ENCODE data around the gene LRRC58. TPM values are rescaled to one million over a fixed set of nuclear protein-coding genes. Genes with fewer than 3 reads are reported as not detected.
A peak's percentile ranks its signal among the peaks of the same experiment; 100 is the strongest.

LRRC58 gene
- total RNA-seq, result 10 to 100 TPM; 12.8 to 40.4 (median 17.4) TPM
- 1 to 10 TPM; 4.6 to 5.3 (median 5.3) TPM for polyA plus RNA-seq
- long read RNA-seq, donor 1, full-length matches to known transcripts, result 3 of 3 reads
- long read RNA-seq, donor 1, partial matches to known transcripts, result 0 of 3 reads
- long read RNA-seq, donor 1, other reads (novel, unspliced or antisense), result 0 of 3 reads
- long read RNA-seq, donor 2, full-length matches to known transcripts, result 3 of 3 reads
- long read RNA-seq, donor 2, partial matches to known transcripts, result 0 of 3 reads
- long read RNA-seq, donor 2, other reads (novel, unspliced or antisense), result 0 of 3 reads
- long read RNA-seq, donor 3, full-length matches to known transcripts, result 3 of 3 reads
- long read RNA-seq, donor 3, partial matches to known transcripts, result 0 of 3 reads
- long read RNA-seq, donor 3, other reads (novel, unspliced or antisense), result 0 of 3 reads
- long read RNA-seq, donor 4, full-length matches to known transcripts, result 1 of 1 reads
- long read RNA-seq, donor 4, partial matches to known transcripts, result 0 of 1 reads
- long read RNA-seq, donor 4, other reads (novel, unspliced or antisense), result 0 of 1 reads
- long read RNA-seq, donor 5, full-length matches to known transcripts, result 5 of 5 reads
- long read RNA-seq, donor 5, partial matches to known transcripts, result 0 of 5 reads
- long read RNA-seq, donor 5, other reads (novel, unspliced or antisense), result 0 of 5 reads
- long read RNA-seq, donor 6, result 0 reads
- long read RNA-seq, donor 7, full-length matches to known transcripts, result 5 of 5 reads
- long read RNA-seq, donor 7, partial matches to known transcripts, result 0 of 5 reads
- long read RNA-seq, donor 7, other reads (novel, unspliced or antisense), result 0 of 5 reads
- long read RNA-seq, donor 8, full-length matches to known transcripts, result 8 of 8 reads
- long read RNA-seq, donor 8, partial matches to known transcripts, result 0 of 8 reads
- long read RNA-seq, donor 8, other reads (novel, unspliced or antisense), result 0 of 8 reads
- long read RNA-seq, donor 9, full-length matches to known transcripts, result 1 of 1 reads
- long read RNA-seq, donor 9, partial matches to known transcripts, result 0 of 1 reads
- long read RNA-seq, donor 9, other reads (novel, unspliced or antisense), result 0 of 1 reads
- long read RNA-seq, donor 10, full-length matches to known transcripts, result 4 of 4 reads
- long read RNA-seq, donor 10, partial matches to known transcripts, result 0 of 4 reads
- long read RNA-seq, donor 10, other reads (novel, unspliced or antisense), result 0 of 4 reads

DNA sequence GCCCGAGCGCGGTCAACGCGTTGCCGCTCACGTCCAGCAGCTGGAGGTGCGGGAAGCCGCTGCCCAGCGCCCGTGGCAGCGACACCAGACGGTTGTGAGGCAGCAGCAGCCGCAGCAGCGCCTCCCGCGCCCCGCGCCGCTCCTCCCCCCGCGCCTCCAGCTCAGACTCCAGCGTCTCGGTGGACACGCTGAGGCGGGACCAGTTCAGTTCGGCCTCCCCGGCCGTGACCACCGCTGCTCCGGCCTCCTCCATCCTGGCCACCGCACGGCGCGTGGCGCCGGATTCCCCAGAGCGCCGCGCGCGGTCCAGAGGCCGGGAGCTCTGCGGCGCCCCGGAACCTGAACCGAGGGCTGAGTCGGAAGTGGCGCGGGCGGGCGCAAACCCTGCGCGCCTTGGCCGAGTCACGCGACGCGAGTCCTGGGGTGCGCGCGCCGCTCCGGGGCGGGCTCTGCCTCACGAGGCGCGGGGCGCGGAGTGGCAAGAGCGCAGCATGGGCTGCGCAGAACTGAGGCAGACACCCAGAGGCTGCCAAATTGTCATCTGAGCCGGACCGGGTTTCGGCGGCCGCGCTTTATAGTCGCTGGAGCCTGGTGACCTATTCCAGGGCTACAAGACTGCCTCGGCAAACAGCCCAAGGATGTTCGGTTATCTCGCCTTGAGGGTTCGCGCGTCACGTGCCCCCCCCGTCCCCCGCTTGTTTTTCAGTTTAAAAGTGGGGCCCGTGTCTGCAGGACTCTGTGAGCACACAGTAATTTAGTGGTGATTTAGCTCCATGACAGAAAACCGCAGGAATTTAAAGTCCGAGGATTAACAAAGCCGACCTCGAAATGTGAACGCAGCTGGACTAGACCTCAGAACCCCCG is at the start of gene LRRC58:
TSS of gene LRRC58 (minus strand) at position 364 of the 864 bp plus-strand sequence. CDS start at position 253, 111 bp downstream.
- H3K27me3 ChIP-seq, result no peaks in the 10 kb centered on the region
- H3K36me3 ChIP-seq, result peaks cover 0 to 5% (median 0%) of the 10 kb centered on the region in 4 donors
- H3K27ac ChIP-seq, result peak within 1 kb of the TSS; percentile 85 to 96 (median 92)
- DNase-seq, result peak; percentile 93 to 98
- no peaks in the 10 kb centered on the region for H3K9me3 ChIP-seq
- peak within 1 kb of the TSS; percentile 65 to 94 (median 75) for H3K4me3 ChIP-seq
- TF ChIP-seq POLR2A (IDR thresholded peaks at IDR 0.05) (peak in 1 of 4 donors; percentile 64), EP300 (IDR thresholded peaks at IDR 0.05) (no peak), POLR2AphosphoS5 (IDR thresholded peaks at IDR 0.05) (peak; percentile 90 to 96 (median 96))
- TF ChIP-seq, protein P1, sequence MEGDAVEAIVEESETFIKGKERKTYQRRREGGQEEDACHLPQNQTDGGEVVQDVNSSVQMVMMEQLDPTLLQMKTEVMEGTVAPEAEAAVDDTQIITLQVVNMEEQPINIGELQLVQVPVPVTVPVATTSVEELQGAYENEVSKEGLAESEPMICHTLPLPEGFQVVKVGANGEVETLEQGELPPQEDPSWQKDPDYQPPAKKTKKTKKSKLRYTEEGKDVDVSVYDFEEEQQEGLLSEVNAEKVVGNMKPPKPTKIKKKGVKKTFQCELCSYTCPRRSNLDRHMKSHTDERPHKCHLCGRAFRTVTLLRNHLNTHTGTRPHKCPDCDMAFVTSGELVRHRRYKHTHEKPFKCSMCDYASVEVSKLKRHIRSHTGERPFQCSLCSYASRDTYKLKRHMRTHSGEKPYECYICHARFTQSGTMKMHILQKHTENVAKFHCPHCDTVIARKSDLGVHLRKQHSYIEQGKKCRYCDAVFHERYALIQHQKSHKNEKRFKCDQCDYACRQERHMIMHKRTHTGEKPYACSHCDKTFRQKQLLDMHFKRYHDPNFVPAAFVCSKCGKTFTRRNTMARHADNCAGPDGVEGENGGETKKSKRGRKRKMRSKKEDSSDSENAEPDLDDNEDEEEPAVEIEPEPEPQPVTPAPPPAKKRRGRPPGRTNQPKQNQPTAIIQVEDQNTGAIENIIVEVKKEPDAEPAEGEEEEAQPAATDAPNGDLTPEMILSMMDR (IDR thresholded peaks at IDR 0.05), result peak in 2 of 7 experiments; percentile 3 to 31
- intact Hi-C loops (cut with DNase I; ENCODE audit: low total_unique reads), result no loop called here
- H3K4me1 ChIP-seq, result peaks cover 7 to 54% (median 38%) of the 10 kb centered on the region in 4 donors
- WGBS, 5 donors, result 0 to 2% (median 1%) methylated on average over 29 to 95 of the region's 95 CpGs

- no peak overlapping the region for H3K4me3 ChIP-seq
- peaks cover 0 to 3% (median 0%) of the 10 kb centered on the region in 4 donors for H3K4me1 ChIP-seq
- DNase-seq, result no peak
- no peak overlapping the region for H3K27ac ChIP-seq
- TF ChIP-seq EP300 (IDR thresholded peaks at IDR 0.05) (no peak), POLR2A (IDR thresholded peaks at IDR 0.05) (no peak), POLR2AphosphoS5 (IDR thresholded peaks at IDR 0.05) (no peak)
- TF ChIP-seq, protein P1 (IDR thresholded peaks at IDR 0.05), result no peak
- WGBS, 5 donors, result 83 to 93% (median 85%) methylated on average over 8 of the region's 8 CpGs
- peaks cover 17 to 69% (median 66%) of the 10 kb centered on the region in 4 donors for H3K36me3 ChIP-seq
- no peaks in the 10 kb centered on the region for H3K9me3 ChIP-seq
- intact Hi-C loops (cut with DNase I; ENCODE audit: low total_unique reads), result no loop called here
- no peaks in the 10 kb centered on the region for H3K27me3 ChIP-seq
Observed at GRCh38 chr3:120396469-120396868, 47.3 kb upstream of the LRRC58 start.

GRCh38 chr3:120394347-120394746 is 45.2 kb upstream of the LRRC58 start:
- no peak overlapping the region for H3K27ac ChIP-seq
- 49 to 73% (median 65%) methylated on average over 2 of the region's 2 CpGs for WGBS, 5 donors
- H3K36me3 ChIP-seq, result peaks cover 6 to 48% (median 45%) of the 10 kb centered on the region in 4 donors
- intact Hi-C loops (cut with DNase I; ENCODE audit: low total_unique reads), result no loop called here
- TF ChIP-seq, protein P1 (IDR thresholded peaks at IDR 0.05), result no peak
- TF ChIP-seq POLR2AphosphoS5 (IDR thresholded peaks at IDR 0.05) (no peak), POLR2A (IDR thresholded peaks at IDR 0.05) (no peak), EP300 (IDR thresholded peaks at IDR 0.05) (no peak)
- H3K27me3 ChIP-seq, result no peaks in the 10 kb centered on the region
- H3K9me3 ChIP-seq, result no peaks in the 10 kb centered on the region
- H3K4me1 ChIP-seq, result peaks cover 0 to 3% (median 0%) of the 10 kb centered on the region in 4 donors
- DNase-seq, result peak in 1 of 2 donors; percentile 49
- H3K4me3 ChIP-seq, result no peak overlapping the region

Measured in stomach (tissue), 19 donors.